Astrocyte of the cerebellum (primary cell): ENCODE measurements around the gene ACKR3.
A peak's percentile ranks its signal among the peaks of the same experiment; 100 is the strongest.

ENCODE experiments used
- DNase-seq: peaks from one replicate; pipeline ENCODE4 v3.0.0-alpha.2; 2011; ENCODE audit warnings: low read depth
- H3K4me3 ChIP-seq: 2 replicates; pipeline ENCODE4 v1.5.1; 2011; ENCODE audit warnings: mild to moderate bottlenecking, low read depth, low read length, moderate library complexity
- CTCF ChIP-seq: IDR thresholded peaks from 2 replicates; pipeline ENCODE4 v1.5.1; 2012; ENCODE audit warnings: low read length, low read depth, moderate library complexity, mild to moderate bottlenecking; ENCODE audit errors: missing control alignments
- in situ Hi-C: cut with HindIII; loops from 2 replicates; pipeline ENCODE4 v1.10.0; 2017; ENCODE audit warnings: low sequenced_read_pairs

ACKR3 gene

DNA sequence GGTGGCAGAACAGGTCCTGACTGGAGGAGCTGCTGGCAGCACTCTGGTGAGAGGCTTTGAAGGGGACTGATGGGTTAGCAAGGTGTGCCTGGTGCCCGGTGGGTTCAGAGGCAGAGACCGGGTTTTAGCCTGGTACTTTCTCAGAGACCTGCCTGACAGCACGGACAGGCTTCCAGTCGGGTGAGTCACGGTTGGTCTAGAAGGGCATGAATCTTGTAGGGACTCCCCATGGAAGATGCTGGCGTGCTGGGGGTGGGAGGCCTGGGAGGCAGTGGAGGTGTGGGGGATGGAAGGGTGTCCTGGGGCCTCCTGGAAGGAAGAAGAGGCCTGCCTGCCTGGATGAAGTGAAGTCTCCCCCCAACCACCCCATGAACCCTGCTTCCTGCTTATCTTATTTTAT is 52.6 kb downstream of the ACKR3 start:
- H3K4me3 ChIP-seq, result no peak overlapping the region
- in situ Hi-C loops, result no loop called here
- DNase-seq, result no peak
- TF ChIP-seq CTCF, result no peak

- in situ Hi-C loops, result no loop called here
- TF ChIP-seq CTCF, result no peak
- DNase-seq, result no peak
- H3K4me3 ChIP-seq, result no peak overlapping the region
Observed at GRCh38 chr2:236622660-236623059, 53.0 kb downstream of the ACKR3 start.

GRCh38 chr2:236623816-236624215 is 54.2 kb downstream of the ACKR3 start:
- no peak for DNase-seq
- in situ Hi-C loops, result no loop called here
- H3K4me3 ChIP-seq, result no peak overlapping the region
- no peak for TF ChIP-seq CTCF

- H3K4me3 ChIP-seq, result no peak overlapping the region
- no peak for DNase-seq
- TF ChIP-seq CTCF, result no peak
- in situ Hi-C loops, result no loop called here
Observed at GRCh38 chr2:236625156-236625690, 55.6 kb downstream of the ACKR3 start.

- TF ChIP-seq CTCF, result peak; percentile 5
- in situ Hi-C loops, result no loop called here
- no peak overlapping the region for H3K4me3 ChIP-seq
- no peak for DNase-seq
Observed at GRCh38 chr2:236626391-236627150, 56.9 kb downstream of the ACKR3 start.

GRCh38 chr2:236627193-236627592 is 57.6 kb downstream of the ACKR3 start:
- H3K4me3 ChIP-seq, result no peak overlapping the region
- no peak for TF ChIP-seq CTCF
- in situ Hi-C loops, result no loop called here
- DNase-seq, result no peak
